ENCODE measurements around the gene JADE1.

GRCh38 chr4:128810331-128810870 is 901 bp downstream of the JADE1 start:
- TF ChIP-seq CTCF (conservative IDR thresholded peaks at IDR 0.05; ENCODE audit: low read length) (no peak), EZH2phosphoT487 (IDR thresholded peaks at IDR 0.05; ENCODE audit: borderline replicate concordance, low read depth, low read length) (no peak)

Measured in OCI-LY7 (cell line).